Superior temporal gyrus (tissue), 1 donor: ENCODE data around the gene DAPK1.

ENCODE experiments used
- DNase-seq: peaks from one replicate; pipeline ENCODE4 v3.0.0-alpha.2; 2016; ENCODE audit errors: extremely low spot score

DAPK1 gene

GRCh38 chr9:87593359-87593980, 95.8 kb downstream of the DAPK1 start:
- no peak for DNase-seq

GRCh38 chr9:87594194-87594593, 96.5 kb downstream of the DAPK1 start:
- no peak for DNase-seq

- no peak for DNase-seq
Observed at GRCh38 chr9:87594662-87595061, 97.0 kb downstream of the DAPK1 start.

GRCh38 chr9:87595610-87596009, 97.9 kb downstream of the DAPK1 start:
- DNase-seq, result no peak

- no peak for DNase-seq
Observed at GRCh38 chr9:87596862-87597261, 99.2 kb downstream of the DAPK1 start.

- DNase-seq, result no peak
Observed at GRCh38 chr9:87597710-87598443, 100.2 kb downstream of the DAPK1 start.

- no peak for DNase-seq
Observed at GRCh38 chr9:87599901-87600610, 102.4 kb downstream of the DAPK1 start.

GRCh38 chr9:87601176-87601575, 103.5 kb downstream of the DAPK1 start:
- DNase-seq, result no peak

- DNase-seq, result no peak
Observed at GRCh38 chr9:87601595-87601994, 103.9 kb downstream of the DAPK1 start.

GRCh38 chr9:87602933-87603643, 105.4 kb downstream of the DAPK1 start:
- DNase-seq, result no peak

- DNase-seq, result no peak
Observed at GRCh38 chr9:87603854-87604490, 106.3 kb downstream of the DAPK1 start.

- no peak for DNase-seq
Observed at GRCh38 chr9:87604886-87605588, 107.4 kb downstream of the DAPK1 start.

- DNase-seq, result no peak
Observed at GRCh38 chr9:87605676-87606075, 108.0 kb downstream of the DAPK1 start.

GRCh38 chr9:87606841-87607521, 109.3 kb downstream of the DAPK1 start:
- no peak for DNase-seq

- no peak for DNase-seq
Observed at GRCh38 chr9:87607859-87608258, 110.2 kb downstream of the DAPK1 start.

- no peak for DNase-seq
Observed at GRCh38 chr9:87609002-87609401, 111.3 kb downstream of the DAPK1 start.

GRCh38 chr9:87609486-87609885, 111.8 kb downstream of the DAPK1 start:
- no peak for DNase-seq

GRCh38 chr9:87610200-87611155, 112.8 kb downstream of the DAPK1 start:
- DNase-seq, result no peak

GRCh38 chr9:87611776-87612175, 114.1 kb downstream of the DAPK1 start:
- no peak for DNase-seq
